DLD1 (cell line): Measurements from ENCODE around the gene U2SURP.

Source experiments
- in situ Hi-C: cut with HindIII; loops from 2 replicates; pipeline ENCODE4 v1.10.0; 2017; ENCODE audit warnings: low sequenced_read_pairs

The U2SURP gene

GRCh38 chr3:143001369-143002082 is at the start of gene U2SURP:
U2SURP (plus strand) TSS chr3:143001570; CDS start chr3:143001629, 59 bp downstream.
- in situ Hi-C loops = no loop called here

DNA sequence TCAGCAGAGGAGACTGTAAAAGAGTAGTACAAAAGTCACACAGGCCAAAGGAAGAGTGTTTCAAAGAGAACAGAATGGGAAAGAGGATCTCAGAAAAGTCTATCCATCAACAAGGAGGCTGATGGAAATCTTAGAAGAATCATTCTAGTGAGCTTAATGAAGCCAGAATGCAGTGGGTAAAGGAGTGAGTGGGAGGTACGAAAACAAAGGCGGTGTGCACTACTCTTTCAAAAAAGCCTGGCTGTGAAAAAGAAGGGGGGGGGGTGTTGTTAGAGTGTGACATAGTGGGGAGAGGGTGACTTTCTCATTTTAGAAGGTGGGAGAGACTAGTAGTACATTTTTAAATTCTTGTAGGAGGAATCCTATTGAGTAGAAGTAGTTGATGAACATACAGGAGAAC is 49.6 kb upstream of the U2SURP start:
- in situ Hi-C loops = no loop called here

DNA sequence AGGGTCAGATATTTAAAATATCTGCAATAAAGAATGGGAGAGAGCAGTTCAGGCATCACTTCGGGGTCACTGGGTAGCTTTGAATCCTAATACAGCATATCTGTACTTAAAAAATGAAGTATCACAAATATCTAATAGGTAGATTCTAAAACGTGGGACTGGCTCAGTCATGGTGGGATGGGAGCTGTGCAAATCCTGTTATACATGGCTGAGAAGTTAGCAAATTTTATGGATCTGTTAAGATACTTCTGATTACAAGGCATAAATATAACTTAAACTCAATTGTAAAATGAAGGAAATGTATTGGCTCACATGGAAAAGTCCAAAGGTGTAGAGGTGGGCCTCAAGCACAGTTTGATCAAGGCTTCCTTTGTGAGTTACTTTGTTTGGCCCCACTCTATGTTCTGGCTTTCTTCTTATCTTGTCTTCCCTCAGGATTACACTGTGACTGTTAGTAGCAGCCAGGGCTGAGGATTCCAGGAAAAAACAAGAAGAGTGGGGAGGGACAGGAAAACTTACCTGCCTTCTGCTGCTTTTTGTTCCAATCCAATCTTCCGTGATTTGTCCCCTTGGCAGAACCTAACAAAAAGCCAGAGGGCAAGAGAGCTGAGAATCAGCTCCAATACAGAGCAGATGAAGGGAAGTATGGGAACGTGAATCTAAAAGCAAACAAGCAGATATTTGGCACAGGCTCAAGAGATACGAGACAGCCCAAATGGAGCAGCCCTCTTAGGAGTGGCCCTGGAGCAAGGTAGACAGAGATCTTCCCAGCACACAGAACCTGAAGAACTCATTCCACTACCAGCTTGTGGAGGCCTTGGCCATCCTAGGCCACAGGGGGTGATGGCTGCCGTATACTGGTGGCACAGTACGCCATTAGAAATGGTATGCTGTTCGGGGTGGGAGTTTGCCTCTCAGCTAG is 48.8 kb upstream of the U2SURP start:
- in situ Hi-C loops = no loop called here

GRCh38 chr3:142953443-142953842 is 47.9 kb upstream of the U2SURP start:
- in situ Hi-C loops = no loop called here

DNA sequence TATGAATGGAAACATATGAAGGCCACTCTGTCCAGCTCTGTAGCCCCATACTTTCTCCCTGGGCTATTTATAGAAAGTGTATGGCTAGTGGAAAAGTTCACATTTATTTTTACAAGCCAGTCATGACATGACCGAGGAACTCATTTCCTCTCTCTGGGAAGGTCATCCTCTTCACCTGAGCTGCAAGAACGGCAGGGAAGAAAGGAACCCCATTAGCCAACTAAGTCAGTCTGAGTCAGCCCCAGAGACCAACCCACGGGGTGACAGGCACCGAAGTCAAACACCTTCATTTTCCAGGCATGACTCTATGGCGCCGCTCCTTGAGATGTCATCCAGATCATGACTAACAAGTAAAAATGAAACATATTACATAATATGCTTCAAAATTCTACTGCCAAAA is 42.7 kb upstream of the U2SURP start:
- in situ Hi-C loops = no loop called here

GRCh38 chr3:142960322-142960850 is 41.0 kb upstream of the U2SURP start:
- in situ Hi-C loops = no loop called here

DNA sequence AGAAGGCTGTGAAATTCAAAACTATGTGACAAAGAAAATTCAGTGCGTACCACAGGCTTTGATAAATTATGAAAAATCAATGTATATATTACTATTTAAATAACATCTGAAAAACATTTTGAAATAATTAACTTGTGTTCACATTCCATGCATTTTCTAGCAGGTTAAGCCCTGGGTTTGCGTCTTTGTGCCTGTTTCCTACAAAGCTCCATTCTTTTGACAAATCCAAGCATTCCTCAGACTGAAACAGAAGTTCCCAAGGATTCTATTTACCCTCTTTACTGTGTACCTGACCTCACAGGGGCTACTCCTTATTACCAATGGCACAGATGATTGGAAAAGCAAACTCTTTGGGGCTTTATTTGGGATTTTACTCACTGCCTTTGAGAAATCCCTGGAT is 39.8 kb upstream of the U2SURP start:
- in situ Hi-C loops = no loop called here

DNA sequence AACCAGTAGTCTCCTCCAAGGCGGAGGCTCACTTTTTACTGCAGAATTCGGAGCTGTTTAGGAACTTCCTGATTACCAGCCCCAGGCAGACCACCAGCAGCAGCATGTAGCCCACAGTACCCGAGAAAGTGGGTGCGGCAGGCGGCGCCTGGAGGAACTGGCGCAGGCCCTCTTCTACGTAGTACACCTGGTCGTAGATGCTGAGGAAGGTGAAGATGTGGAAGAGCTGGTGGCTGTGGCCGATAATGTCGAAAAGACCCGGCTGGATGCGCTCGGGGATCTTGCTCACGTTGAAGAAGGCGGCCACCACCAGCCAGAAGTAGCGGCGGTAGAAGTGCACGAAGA is 39.2 kb upstream of the U2SURP start:
- in situ Hi-C loops = no loop called here

- in situ Hi-C loops = no loop called here
Observed at GRCh38 chr3:142962520-142963233, 38.7 kb upstream of the U2SURP start.

DNA sequence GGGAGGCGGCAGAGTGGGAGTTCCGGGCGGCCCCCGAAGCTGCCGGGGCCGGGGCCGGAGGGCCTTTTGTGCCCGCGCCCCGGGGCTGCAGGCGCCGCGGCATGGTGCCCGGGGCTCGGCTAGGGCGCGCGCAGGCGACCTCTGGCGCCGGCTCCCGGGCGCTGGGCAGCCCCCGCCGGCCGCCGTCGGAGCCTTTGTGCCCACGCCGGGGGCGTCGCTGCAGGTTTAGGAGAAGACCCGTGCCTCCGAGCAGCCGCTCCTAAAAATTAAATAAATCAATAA is 38.2 kb upstream of the U2SURP start:
- in situ Hi-C loops = no loop called here

- in situ Hi-C loops = no loop called here
Observed at GRCh38 chr3:142963516-142964448, 37.6 kb upstream of the U2SURP start, which contains the start of gene PAQR9. PAQR9 (minus strand) TSS chr3:142963674; CDS start chr3:142963336, 338 bp downstream.

GRCh38 chr3:142965581-142965980 is 35.8 kb upstream of the U2SURP start:
- in situ Hi-C loops = no loop called here

DNA sequence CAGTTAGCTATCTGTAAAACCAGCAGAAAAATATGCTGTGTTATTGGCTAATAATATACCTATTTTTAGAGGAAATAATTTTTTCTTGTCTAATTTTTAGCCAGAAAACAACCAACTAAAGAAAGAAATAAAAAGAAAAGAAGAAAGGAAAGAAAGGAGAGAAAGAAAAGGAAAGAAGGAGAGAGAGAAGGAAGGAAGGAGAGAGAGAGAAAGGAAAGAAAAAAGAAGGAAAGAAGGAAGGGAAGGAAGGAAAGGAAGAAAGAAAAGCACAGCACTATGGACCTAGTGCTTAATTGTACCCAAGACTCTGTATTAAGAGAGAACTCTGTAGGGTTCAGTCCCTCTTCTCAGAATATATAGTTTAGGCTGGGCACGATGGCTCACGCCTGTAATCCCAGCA is 34.6 kb upstream of the U2SURP start:
- in situ Hi-C loops = no loop called here

- in situ Hi-C loops = no loop called here
Observed at GRCh38 chr3:142968319-142969025, 32.9 kb upstream of the U2SURP start.

DNA sequence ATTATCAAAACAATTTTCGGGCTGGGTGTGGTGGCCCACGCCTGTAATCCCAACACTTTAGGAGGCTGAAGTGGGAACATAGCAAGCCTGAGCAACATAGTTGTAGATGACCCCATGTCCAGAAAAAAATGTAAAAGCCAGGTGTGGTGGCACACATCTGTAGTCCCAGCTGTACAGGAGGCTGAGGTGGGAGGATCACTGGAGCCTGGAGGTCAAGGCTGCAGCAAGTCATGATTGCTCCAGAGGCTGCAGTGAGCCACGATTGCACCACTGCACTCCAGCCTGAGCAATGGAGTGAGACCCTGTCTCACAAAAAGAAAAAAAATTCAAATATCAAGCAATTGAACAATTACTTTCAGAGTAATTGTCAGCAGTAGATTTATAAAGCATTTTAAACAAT is 29.9 kb upstream of the U2SURP start:
- in situ Hi-C loops = no loop called here

- in situ Hi-C loops = no loop called here
Observed at GRCh38 chr3:142972092-142972753, 29.1 kb upstream of the U2SURP start.

GRCh38 chr3:142973217-142974009 is 28.0 kb upstream of the U2SURP start:
- in situ Hi-C loops = no loop called here

GRCh38 chr3:142975316-142975995 is 25.9 kb upstream of the U2SURP start:
- in situ Hi-C loops = no loop called here
